Stimulated activated naive CD4-positive, alpha-beta T cell treated with Interleukin-2 at 50 U/mL for 16 hours (primary cell): ENCODE measurements around the gene MARCHF3.
"Not testable (repeated sequence)": the region's sequence is repeated elsewhere in the genome, so short reads cannot be mapped to it uniquely, and the experiment has no call there.

ENCODE experiments used
- DNase-seq: peaks from one replicate; lab custom pipeline; 2025; lab: John Stamatoyannopoulos, UW

Gene MARCHF3

DNA sequence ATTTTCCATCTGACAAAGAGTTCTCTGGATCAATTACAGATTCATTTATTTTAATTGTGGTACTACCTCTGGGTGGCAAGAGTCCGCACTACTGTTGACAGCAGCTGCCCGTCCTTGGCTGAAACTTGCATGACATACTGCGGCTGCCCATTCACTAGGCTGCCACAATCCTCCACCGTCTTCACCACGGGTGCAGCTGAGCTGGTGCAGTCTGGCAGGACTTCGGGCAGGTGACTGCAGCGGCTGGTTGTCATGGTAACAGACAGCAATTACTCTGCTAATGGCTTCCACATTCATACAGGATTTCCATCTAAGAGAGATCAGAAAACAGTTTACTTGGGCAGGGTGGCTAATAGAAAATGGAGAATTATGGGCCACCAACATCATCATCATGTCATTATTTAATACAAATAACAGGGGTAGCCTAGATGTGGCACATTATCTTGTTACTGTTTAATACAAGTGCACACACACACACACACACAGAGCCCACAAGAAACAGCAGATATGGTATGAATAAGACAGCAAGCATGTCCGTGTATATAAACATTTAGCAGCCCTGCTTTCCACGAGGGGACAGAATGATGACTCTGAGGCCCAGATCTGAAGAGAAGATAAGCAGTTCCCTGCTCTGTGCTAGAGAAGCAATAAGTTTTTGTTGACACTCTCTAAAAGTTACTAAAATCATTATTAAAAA, 112.3 kb downstream of the MARCHF3 start:
- DNase-seq = no peak

DNA sequence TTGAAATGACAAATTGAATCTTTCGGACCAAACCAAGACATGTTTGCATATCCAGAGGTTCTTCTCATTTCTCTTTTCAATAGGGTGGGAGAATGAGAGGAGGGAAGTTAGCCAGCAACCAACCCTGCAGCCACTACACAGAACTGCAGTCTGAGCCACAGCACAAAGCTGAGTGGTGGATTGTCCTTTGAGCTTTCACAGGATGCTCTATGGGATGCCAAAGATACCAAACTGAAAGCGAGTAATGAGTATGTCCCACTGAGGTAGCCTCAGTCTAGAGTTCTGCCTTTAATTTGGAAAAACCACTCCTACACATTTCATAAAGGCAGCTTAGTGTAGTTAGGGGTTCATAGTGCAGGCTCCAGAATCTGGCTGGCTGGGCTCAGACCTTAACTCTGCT, 114.9 kb downstream of the MARCHF3 start:
- no peak for DNase-seq

DNA sequence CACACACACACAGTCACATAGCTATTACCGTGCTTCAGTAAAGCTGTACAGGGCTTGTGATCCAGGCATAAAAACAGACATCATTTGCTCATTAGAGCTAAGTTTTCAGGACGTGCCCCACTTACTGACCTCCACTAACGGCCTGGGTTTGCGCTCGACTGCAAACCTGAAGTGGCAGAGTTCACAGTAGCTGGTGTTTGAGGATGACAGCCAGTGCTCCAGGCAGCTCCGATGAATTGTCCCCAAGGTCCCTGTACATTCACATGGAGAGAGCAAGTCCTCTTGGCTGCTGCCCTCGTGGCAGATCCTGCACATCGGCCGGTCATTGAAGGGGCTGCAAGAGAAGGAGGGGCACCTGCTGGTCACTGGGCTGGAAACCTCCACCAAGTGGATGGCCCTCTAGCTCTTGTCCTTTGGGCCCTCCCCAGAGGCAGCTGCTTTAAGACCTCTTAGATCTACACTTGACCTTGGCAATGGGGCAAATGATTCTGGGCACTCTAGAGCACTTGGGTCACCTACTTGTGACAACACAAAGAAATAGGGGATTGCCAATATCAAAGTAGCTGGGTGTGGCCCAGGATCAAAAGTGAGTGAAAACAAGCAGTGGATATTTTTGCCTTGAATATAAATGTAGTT, 115.4 kb downstream of the MARCHF3 start:
- DNase-seq = no peak

- no peak for DNase-seq
These were observed 117.7 kb downstream of the MARCHF3 start for GRCh38 chr5:126912616-126913200.

DNA sequence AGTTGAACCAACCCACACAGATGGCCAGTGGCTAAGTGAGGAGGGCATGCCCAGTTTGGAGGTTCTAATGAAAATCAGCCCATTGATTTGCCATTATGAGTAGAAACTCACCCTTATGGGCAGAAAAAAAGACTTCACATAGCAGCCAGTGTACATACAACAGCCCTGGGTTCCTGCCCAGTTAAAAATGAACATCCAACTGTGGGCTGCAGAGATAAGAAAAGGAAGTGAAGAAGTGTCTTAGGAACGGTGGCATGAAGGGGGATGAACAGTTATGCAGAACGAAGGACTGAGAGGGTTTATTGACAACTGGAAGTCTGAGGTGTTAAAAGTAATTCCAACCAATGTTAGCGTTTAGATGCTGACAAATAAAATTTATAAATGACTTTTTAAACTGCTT, 118.4 kb downstream of the MARCHF3 start:
- DNase-seq = no peak

- DNase-seq = no peak
These were observed 120.5 kb downstream of the MARCHF3 start for GRCh38 chr5:126909856-126910255.

GRCh38 chr5:126904407-126904806, 126.0 kb downstream of the MARCHF3 start:
- not testable (repeated sequence) for DNase-seq

- no peak for DNase-seq
These were observed 129.6 kb downstream of the MARCHF3 start for GRCh38 chr5:126900796-126901195.

- DNase-seq = no peak
These were observed 130.9 kb downstream of the MARCHF3 start for GRCh38 chr5:126899476-126899875.

DNA sequence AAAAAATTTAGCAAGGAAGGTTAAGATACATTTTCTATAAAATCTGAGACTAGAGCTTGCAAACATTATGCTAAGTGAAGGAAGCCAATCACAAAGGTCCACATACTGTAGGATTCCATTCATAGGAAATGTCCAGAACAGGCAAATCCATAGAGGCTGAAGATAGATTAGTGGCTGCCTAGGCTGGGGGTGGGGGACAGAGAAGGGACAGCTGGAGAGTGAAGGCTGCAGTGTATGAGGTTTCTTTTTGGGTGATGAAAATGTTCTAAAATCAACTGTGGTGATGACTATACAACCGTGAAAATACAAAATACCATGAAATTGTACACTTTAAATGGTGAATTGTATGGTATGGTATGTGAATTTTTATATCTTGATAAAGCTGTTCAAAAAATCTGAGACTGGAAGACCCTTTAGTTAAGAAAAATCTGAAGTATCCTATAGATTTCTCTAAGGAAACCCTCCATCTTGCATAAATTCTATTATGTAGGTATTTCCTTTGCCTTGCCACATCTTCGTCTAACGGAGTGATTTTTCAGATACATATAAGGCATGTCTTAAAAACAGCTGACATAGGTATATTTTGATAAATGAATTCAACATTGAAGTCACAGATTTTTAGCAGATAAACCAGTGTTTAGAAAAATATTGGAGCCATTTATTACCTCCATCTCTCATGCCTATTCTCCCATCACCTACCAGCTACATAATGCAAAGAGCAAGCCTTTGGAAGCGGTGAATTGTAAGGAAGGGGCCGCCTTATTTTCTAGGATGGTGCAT, 132.3 kb downstream of the MARCHF3 start:
- no peak for DNase-seq

GRCh38 chr5:126896170-126896702, 134.1 kb downstream of the MARCHF3 start:
- DNase-seq = no peak

DNA sequence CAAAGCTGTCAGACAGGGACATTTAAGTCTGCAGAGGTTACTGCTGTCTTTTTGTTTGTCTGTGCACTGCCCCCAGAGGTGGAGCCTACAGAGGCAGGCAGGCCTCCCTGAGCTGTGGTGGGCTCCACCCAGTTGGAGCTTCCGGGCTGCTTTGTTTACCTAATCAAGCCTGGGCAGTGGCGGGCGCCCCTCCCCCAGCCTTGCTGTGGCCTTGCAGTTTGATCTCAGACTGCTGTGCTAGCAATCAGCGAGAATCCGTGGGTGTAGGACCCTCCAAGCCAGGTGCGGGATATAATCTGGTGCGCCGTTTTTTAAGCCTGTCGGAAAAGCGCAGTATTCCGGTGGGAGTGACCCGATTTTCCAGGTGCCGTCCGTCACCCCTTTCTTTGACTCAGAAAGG, 134.6 kb downstream of the MARCHF3 start:
- DNase-seq = not testable (repeated sequence)

DNA sequence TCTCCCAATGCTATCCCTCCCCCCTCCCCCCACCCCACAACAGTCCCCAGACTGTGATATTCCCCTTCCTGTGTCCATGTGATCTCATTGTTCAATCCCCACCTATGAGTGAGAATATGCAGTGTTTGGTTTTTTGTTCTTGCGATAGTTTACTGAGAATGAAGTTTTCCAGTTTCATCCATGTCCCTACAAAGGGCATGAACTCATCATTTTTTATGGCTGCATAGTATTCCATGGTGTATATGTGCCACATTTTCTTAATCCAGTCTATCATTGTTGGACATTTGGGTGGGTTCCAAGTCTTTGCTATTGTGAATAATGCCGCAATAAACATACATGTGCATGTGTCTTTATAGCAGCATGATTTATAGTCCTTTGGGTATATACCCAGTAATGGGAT, 139.9 kb downstream of the MARCHF3 start:
- DNase-seq = not testable (repeated sequence)

DNA sequence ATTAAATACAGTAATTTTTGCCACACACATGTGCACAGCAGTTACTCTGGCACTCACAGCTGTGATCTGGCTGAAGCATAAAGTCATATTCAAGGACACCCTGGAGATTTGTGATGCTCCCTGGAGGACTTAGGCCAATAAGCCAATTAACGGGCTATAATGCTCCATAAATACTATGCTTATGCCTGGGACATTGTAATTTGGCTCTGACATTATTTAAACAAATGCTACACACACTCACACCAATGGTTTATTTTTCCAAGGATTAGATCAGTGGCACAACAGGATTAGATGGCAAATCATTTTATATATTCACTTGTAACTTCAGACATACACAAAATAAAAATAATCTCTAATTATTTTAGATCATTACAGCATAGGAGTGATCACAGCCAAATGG, 142.2 kb downstream of the MARCHF3 start:
- no peak for DNase-seq

DNA sequence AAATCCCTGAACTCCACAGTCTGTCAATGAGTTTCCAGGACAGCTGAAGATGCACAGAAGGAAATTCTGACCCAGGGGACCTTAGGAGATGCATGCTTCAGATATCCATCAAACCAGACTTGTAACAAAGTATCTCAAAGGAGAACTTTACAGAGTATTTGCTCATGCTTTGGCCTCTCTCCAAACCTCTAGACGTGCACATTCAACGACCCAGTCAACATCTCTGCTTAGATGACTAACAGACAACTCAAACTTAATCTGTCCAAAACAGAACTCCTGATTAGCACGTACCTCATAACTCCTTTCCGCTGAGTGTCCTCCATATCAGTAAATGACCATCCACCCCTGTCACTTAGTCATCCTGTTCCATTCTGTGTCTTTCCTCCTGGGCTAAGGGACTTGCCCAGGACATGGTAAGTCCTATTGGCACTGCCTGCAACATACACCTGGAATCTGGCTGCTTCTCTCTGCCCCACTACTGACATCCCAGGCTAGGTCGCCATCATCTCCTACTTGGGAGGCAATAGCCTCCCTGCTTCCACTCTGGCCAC, 146.0 kb downstream of the MARCHF3 start:
- DNase-seq = no peak

DNA sequence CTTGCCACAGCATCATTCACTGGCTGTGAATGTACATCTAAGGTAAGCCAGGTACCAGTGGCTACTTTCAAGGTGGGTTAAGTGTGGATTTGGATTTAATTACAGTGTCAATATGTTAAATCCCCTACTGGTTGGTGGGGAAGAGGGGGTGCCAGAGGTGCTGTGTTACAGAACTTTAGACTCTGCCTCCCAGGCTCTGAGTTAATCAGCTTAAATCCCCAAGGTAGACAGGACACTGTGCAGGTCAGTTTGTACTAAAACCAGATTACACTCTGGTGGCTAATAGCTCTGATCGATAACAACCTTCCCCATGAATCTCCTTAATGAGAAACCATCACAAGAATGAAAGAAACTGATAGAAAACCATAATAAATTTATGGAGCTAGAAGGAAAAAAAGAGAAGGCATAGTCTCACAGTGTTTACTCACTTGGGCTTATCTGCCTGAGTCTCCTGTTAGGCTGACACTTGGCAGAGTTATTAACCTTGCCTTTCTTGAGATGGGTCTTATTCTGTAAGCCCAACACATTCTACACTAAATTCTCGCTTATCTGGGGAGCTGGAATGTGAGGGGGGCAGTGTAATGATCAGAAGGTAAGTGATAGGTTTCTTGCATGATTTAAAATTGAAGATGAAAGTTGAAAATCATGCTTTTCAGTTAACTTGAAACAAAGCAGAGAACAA, 146.7 kb downstream of the MARCHF3 start:
- DNase-seq = no peak

- DNase-seq = no peak
These were observed 148.3 kb downstream of the MARCHF3 start for GRCh38 chr5:126881821-126882600.

- no peak for DNase-seq
These were observed 151.7 kb downstream of the MARCHF3 start for GRCh38 chr5:126878634-126879033.

- no peak for DNase-seq
These were observed 152.3 kb downstream of the MARCHF3 start for GRCh38 chr5:126878085-126878484.

DNA sequence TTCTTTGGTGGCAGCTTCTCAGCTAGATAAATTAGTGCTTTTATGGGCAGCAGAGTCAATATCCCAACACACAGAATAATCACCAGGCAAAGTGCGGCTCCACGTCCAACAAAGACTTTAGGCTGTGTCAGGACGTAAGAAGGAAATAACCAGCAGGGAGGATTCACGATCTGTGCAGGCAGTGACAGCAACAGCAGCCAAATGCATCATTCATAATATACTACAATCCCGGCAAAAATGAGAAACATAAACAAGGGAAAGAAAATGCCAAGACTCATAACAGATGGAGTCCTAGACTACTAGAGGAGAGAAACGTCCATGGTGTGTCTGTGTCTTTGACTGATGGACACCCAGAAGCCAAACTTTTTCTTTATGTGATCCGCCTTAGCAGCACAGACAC, 152.8 kb downstream of the MARCHF3 start:
- no peak for DNase-seq

DNA sequence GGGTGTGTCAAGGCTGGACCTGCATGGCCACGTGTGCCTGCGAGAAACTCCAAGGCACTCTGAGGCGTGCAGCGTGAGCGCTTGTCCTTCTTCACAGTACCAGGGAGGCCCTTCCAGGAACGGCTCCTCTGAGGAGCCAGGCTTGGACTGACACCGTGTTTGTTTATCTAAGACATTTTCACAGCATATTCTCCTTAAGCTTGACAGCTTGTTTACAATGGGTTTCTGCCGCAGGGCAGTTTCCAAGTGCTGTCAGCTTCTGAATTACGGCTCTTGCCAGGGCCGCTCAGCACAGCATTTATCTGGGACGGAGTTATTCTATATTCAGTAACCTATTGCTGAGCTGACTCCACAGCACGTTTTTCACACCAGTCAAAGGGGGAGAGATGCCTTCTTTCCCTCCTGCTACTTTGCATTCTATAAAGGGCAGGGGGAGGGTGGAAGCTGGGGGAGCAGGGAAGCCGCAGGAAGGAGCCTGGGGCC, 155.0 kb downstream of the MARCHF3 start:
- no peak for DNase-seq
